Measurements from ENCODE around the gene FAN1. TPM values are rescaled to one million over a fixed set of nuclear protein-coding genes. Genes with fewer than 3 reads are reported as not detected.

The FAN1 gene
- polyA plus RNA-seq, 1 of the 3 experiments (the other 2 are of a cell fraction), result 5.7 TPM

DNA sequence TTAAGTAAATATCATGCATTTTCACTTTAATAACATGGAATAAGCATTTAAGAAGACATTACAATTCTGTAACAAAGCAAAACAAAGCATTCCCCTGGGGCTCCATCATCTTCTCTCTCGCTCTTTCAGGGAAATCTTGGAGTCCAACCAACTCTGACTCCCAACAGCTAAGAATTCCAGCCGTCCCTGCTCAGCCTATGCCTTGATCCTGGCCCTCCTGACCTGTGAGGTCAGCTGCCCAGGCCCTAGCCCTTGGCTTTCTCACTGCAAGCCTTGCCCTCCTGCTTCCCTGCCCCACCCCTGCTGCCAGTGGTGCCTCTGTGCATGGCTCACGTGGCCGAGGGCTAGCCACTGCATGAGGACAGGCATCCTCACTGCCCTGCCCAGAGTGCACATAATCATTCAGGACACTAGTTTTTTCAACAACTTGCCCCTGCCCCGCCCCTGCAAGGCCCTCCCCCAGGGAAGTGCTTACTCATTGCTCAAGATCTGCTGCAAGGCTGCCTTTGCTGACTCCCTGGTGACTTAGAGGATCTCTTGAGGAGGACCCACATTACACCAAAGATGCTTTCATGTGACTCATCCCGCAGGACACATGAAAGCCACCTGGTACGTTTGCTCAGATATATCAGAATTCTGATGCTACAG is 50.1 kb downstream of the FAN1 start:
- Histone ChIP-seq H3K27me3 (ENCODE audit: insufficient read depth) (no peaks in the 10 kb centered on the region), H3K9me3 (no peaks in the 10 kb centered on the region), H3K27ac (ENCODE audit: low read depth in 2 of 2, low read length in 1 of 2) (peak overlapping the region in 1 of 2 experiments; percentile 23; a peak in 1 of 4 replicates), H3K4me3 (ENCODE audit: low read depth in 2 of 2, low read length in 1 of 2) (no peak overlapping the region), H4K20me1 (ENCODE audit: insufficient read depth) (no peaks in the 10 kb centered on the region), H2AFZ (ENCODE audit: low read depth) (no peak overlapping the region), H3K79me2 (ENCODE audit: insufficient read depth) (no peaks in the 10 kb centered on the region), H3K4me1 (ENCODE audit: control insufficient read depth in 1 of 2, insufficient read depth in 2 of 2, low read depth in 1 of 2, low read length in 1 of 2) (peaks cover 0 to 19% of the 10 kb centered on the region in 2 experiments; a peak in 1 of 4 replicates), H3F3A (replicated peaks; ENCODE audit: insufficient read depth) (peaks cover 6% of the 10 kb centered on the region), H3K36me3 (replicated peaks in 1 of 2; ENCODE audit: control insufficient read depth in 1 of 2, insufficient read depth in 2 of 2, low read length in 1 of 2) (peaks cover 55 to 62% of the 10 kb centered on the region in 2 experiments), H3K4me2 (no peak overlapping the region; the same call in 1 of the 2 replicates), H3K9ac (no peak overlapping the region), H3K9me2 (no peaks in the 10 kb centered on the region)
- CTCF ChIA-PET, result interaction anchor here (0.5 kb wide), 1 partner anchor 14 kb away, joined by 3 read pairs; no protein-coding TSS in a partner anchor
- TF ChIP-seq EZH2phosphoT487 (IDR thresholded peaks at IDR 0.05; ENCODE audit: borderline replicate concordance, low read depth) (no peak), TCF12 (IDR thresholded peaks at IDR 0.05) (peak; percentile 83), SMC3 (IDR thresholded peaks at IDR 0.05; ENCODE audit: low read depth, low read length) (no peak), MEF2A (IDR thresholded peaks at IDR 0.05; ENCODE audit: borderline replicate concordance, low read depth) (no peak), MXI1 (IDR thresholded peaks at IDR 0.05; ENCODE audit: low read depth, low read length) (no peak), RXRA (IDR thresholded peaks at IDR 0.05; ENCODE audit: borderline replicate concordance, low read depth) (no peak), FOXM1 (IDR thresholded peaks at IDR 0.05; ENCODE audit: low read depth) (no peak), SIN3A (IDR thresholded peaks at IDR 0.05; ENCODE audit: borderline replicate concordance, low read depth, low read length) (no peak), EP300 (IDR thresholded peaks at IDR 0.05; ENCODE audit: borderline replicate concordance in 1 of 2, low read depth in 1 of 2, low read length in 1 of 2) (peak in 1 of 2 experiments; percentile 34; a peak in 1 of 4 replicates), JUND (IDR thresholded peaks at IDR 0.05) (peak; percentile 37; the same call in 1 of the 2 replicates), RCOR1 (IDR thresholded peaks at IDR 0.05; ENCODE audit: low read length) (no peak), POLR2AphosphoS5 (IDR thresholded peaks at IDR 0.05; ENCODE audit: low read depth, low read length) (no peak), RAD21 (IDR thresholded peaks at IDR 0.05; ENCODE audit: low read length) (no peak), TAF1 (IDR thresholded peaks at IDR 0.05; ENCODE audit: borderline replicate concordance, low read depth, low read length) (no peak), GATA2 (CRISPR knock-in tag; IDR thresholded peaks at IDR 0.05) (no peak), FOXJ3 (CRISPR knock-in tag; IDR thresholded peaks at IDR 0.05) (no peak), GABPA (IDR thresholded peaks at IDR 0.05; ENCODE audit: low read depth) (no peak), FOSL2 (IDR thresholded peaks at IDR 0.05; ENCODE audit: borderline replicate concordance, low read depth) (peak; percentile 74), CHD2 (IDR thresholded peaks at IDR 0.05; ENCODE audit: low read length, partially characterized antibody) (no peak), TEAD4 (IDR thresholded peaks at IDR 0.05; ENCODE audit: borderline replicate concordance, insufficient read depth) (no peak)
- TF ChIP-seq, protein P1, sequence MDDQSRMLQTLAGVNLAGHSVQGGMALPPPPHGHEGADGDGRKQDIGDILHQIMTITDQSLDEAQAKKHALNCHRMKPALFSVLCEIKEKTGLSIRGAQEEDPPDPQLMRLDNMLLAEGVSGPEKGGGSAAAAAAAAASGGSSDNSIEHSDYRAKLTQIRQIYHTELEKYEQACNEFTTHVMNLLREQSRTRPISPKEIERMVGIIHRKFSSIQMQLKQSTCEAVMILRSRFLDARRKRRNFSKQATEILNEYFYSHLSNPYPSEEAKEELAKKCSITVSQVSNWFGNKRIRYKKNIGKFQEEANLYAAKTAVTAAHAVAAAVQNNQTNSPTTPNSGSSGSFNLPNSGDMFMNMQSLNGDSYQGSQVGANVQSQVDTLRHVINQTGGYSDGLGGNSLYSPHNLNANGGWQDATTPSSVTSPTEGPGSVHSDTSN (IDR thresholded peaks at IDR 0.05), result peak; percentile 43; the same call in 1 of the 2 replicates
- TF ChIP-seq, protein P2, sequence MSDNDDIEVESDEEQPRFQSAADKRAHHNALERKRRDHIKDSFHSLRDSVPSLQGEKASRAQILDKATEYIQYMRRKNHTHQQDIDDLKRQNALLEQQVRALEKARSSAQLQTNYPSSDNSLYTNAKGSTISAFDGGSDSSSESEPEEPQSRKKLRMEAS (IDR thresholded peaks at IDR 0.05; ENCODE audit: low read depth), result no peak; the same call in 1 of the 2 replicates
- TF ChIP-seq, protein P3, sequence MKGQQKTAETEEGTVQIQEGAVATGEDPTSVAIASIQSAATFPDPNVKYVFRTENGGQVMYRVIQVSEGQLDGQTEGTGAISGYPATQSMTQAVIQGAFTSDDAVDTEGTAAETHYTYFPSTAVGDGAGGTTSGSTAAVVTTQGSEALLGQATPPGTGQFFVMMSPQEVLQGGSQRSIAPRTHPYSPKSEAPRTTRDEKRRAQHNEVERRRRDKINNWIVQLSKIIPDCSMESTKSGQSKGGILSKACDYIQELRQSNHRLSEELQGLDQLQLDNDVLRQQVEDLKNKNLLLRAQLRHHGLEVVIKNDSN (IDR thresholded peaks at IDR 0.05; ENCODE audit: borderline replicate concordance, low read depth), result no peak
- TF ChIP-seq, protein P4, sequence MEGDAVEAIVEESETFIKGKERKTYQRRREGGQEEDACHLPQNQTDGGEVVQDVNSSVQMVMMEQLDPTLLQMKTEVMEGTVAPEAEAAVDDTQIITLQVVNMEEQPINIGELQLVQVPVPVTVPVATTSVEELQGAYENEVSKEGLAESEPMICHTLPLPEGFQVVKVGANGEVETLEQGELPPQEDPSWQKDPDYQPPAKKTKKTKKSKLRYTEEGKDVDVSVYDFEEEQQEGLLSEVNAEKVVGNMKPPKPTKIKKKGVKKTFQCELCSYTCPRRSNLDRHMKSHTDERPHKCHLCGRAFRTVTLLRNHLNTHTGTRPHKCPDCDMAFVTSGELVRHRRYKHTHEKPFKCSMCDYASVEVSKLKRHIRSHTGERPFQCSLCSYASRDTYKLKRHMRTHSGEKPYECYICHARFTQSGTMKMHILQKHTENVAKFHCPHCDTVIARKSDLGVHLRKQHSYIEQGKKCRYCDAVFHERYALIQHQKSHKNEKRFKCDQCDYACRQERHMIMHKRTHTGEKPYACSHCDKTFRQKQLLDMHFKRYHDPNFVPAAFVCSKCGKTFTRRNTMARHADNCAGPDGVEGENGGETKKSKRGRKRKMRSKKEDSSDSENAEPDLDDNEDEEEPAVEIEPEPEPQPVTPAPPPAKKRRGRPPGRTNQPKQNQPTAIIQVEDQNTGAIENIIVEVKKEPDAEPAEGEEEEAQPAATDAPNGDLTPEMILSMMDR (IDR thresholded peaks at IDR 0.05), result no peak
- TF ChIP-seq, protein P5, sequence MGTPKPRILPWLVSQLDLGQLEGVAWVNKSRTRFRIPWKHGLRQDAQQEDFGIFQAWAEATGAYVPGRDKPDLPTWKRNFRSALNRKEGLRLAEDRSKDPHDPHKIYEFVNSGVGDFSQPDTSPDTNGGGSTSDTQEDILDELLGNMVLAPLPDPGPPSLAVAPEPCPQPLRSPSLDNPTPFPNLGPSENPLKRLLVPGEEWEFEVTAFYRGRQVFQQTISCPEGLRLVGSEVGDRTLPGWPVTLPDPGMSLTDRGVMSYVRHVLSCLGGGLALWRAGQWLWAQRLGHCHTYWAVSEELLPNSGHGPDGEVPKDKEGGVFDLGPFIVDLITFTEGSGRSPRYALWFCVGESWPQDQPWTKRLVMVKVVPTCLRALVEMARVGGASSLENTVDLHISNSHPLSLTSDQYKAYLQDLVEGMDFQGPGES (IDR thresholded peaks at IDR 0.05; ENCODE audit: low read depth, low read length), result no peak
- POLR2A ChIA-PET, result no interaction called here
- WGBS (ENCODE audit: low lambda C conversion rate), result 59% methylated on average over 2 of the region's 7 CpGs
- DNase-seq, result no peak
